HG02973 (cell line): ENCODE data around the gene NR2F1-AS1.
"Not testable (repeated sequence)": the region's sequence is repeated elsewhere in the genome, so short reads cannot be mapped to it uniquely, and the experiment has no call there.

Source experiments
- ATAC-seq: cut with Tn5 transposase; IDR thresholded peaks from one replicate; pipeline ENCODE4 v1.9.1; 2021; ENCODE audit warnings: moderate library complexity; ENCODE audit not compliant: unreplicated experiment

NR2F1-AS1 gene

GRCh38 chr5:93402451-93402850, 178.6 kb downstream of the NR2F1-AS1 start:
- no peak for ATAC-seq

GRCh38 chr5:93401634-93402213, 179.3 kb downstream of the NR2F1-AS1 start:
- no peak for ATAC-seq

- ATAC-seq = no peak
These were observed 181.3 kb downstream of the NR2F1-AS1 start for GRCh38 chr5:93399675-93400074.

GRCh38 chr5:93395971-93396379, 185.0 kb downstream of the NR2F1-AS1 start:
- ATAC-seq = no peak

- no peak for ATAC-seq
These were observed 186.0 kb downstream of the NR2F1-AS1 start for GRCh38 chr5:93395010-93395409.

- ATAC-seq = no peak
These were observed 186.7 kb downstream of the NR2F1-AS1 start for GRCh38 chr5:93394301-93394700.

- not testable (repeated sequence) for ATAC-seq
These were observed 189.8 kb downstream of the NR2F1-AS1 start for GRCh38 chr5:93391169-93391568.

- ATAC-seq = no peak
These were observed 195.4 kb downstream of the NR2F1-AS1 start for GRCh38 chr5:93385655-93386054.

GRCh38 chr5:93384995-93385394, 196.0 kb downstream of the NR2F1-AS1 start:
- ATAC-seq = no peak

GRCh38 chr5:93384026-93384425, 197.0 kb downstream of the NR2F1-AS1 start:
- ATAC-seq = no peak

- no peak for ATAC-seq
These were observed 198.7 kb downstream of the NR2F1-AS1 start for GRCh38 chr5:93382188-93382825.

- ATAC-seq = no peak
These were observed 200.0 kb downstream of the NR2F1-AS1 start for GRCh38 chr5:93381057-93381456.

- no peak for ATAC-seq
These were observed 202.9 kb downstream of the NR2F1-AS1 start for GRCh38 chr5:93378073-93378472.

- ATAC-seq = no peak
These were observed 209.1 kb downstream of the NR2F1-AS1 start for GRCh38 chr5:93371893-93372292.

- ATAC-seq = no peak
These were observed 216.6 kb downstream of the NR2F1-AS1 start for GRCh38 chr5:93364378-93364777.

GRCh38 chr5:93360436-93361088, 220.5 kb downstream of the NR2F1-AS1 start:
- ATAC-seq = no peak

GRCh38 chr5:93359960-93360305, 221.1 kb downstream of the NR2F1-AS1 start:
- no peak for ATAC-seq
